HG02642 (cell line): ENCODE measurements around the gene TARS2.

Experiments used
- ATAC-seq: cut with Tn5 transposase; IDR thresholded peaks from one replicate; pipeline ENCODE4 v1.9.1; 2021; ENCODE audit warnings: mild to moderate bottlenecking; ENCODE audit not compliant: unreplicated experiment, poor library complexity

Gene TARS2

GRCh38 chr1:150507912-150508864, 21.0 kb downstream of the TARS2 start, which contains the start of gene ECM1:
Gene ECM1, plus strand, starts transcription at chr1:150508109. Its CDS starts 101 bp downstream, at chr1:150508210.
- no peak for ATAC-seq

GRCh38 chr1:150508982-150509381, 21.8 kb downstream of the TARS2 start:
- no peak for ATAC-seq

GRCh38 chr1:150511551-150511950, 24.3 kb downstream of the TARS2 start:
- no peak for ATAC-seq

- ATAC-seq: no peak
These were observed 24.9 kb downstream of the TARS2 start for GRCh38 chr1:150511985-150512660.

- ATAC-seq: no peak
These were observed 25.6 kb downstream of the TARS2 start for GRCh38 chr1:150512846-150513245.

- ATAC-seq: no peak
These were observed 26.2 kb downstream of the TARS2 start for GRCh38 chr1:150513351-150513791.

GRCh38 chr1:150514260-150514659, 27.0 kb downstream of the TARS2 start:
- ATAC-seq: no peak

GRCh38 chr1:150514913-150515327, 27.7 kb downstream of the TARS2 start:
- no peak for ATAC-seq

GRCh38 chr1:150515328-150516049, 28.3 kb downstream of the TARS2 start, which contains the start of gene FALEC:
Gene FALEC, plus strand, starts transcription at chr1:150515752.
- peak; percentile 98 for ATAC-seq

GRCh38 chr1:150516050-150516591, 28.9 kb downstream of the TARS2 start:
- ATAC-seq: no peak

- no peak for ATAC-seq
These were observed 29.4 kb downstream of the TARS2 start for GRCh38 chr1:150516616-150517015.

GRCh38 chr1:150521196-150521968, 34.2 kb downstream of the TARS2 start:
- no peak for ATAC-seq

GRCh38 chr1:150525348-150525747, 38.1 kb downstream of the TARS2 start:
- no peak for ATAC-seq

GRCh38 chr1:150528196-150528595, 41.0 kb downstream of the TARS2 start:
- ATAC-seq: no peak

GRCh38 chr1:150529017-150529416, 41.8 kb downstream of the TARS2 start:
- no peak for ATAC-seq

- ATAC-seq: no peak
These were observed 43.4 kb downstream of the TARS2 start for GRCh38 chr1:150530491-150531159.

- no peak for ATAC-seq
These were observed 45.6 kb downstream of the TARS2 start for GRCh38 chr1:150532860-150533259.

- ATAC-seq: no peak
These were observed 46.8 kb downstream of the TARS2 start for GRCh38 chr1:150534002-150534401.
